Measurements from ENCODE around the gene LARGE1. TPM values are rescaled to one million over a fixed set of nuclear protein-coding genes. Genes with fewer than 3 reads are reported as not detected.
"Not testable (repeated sequence)": the region's sequence is repeated elsewhere in the genome, so short reads cannot be mapped to it uniquely, and the experiment has no call there.

LARGE1 gene
- polyA plus RNA-seq, 1 experiment = 8.5 TPM

GRCh38 chr22:33464698-33465097 lies 455.6 kb downstream of the LARGE1 start:
- ChIA-PET CTCF (interaction anchor here (5.2 kb wide), 1 partner anchor 163 kb away, joined by 66 read pairs; no protein-coding TSS in a partner anchor), POLR2A (no interaction called here)
- Histone ChIP-seq H3K4me3 (ENCODE audit: low read depth, low read length) (no peak overlapping the region), H3K27me3 (ENCODE audit: control insufficient read depth, insufficient read depth, low read length) (no peaks in the 10 kb centered on the region), H3K36me3 (ENCODE audit: control insufficient read depth, insufficient read depth, low read length) (no peaks in the 10 kb centered on the region)
- no peak for TF ChIP-seq CTCF (IDR thresholded peaks at IDR 0.05; ENCODE audit: insufficient read depth, low read depth, low read length)
- DNase-seq (ENCODE audit: low read depth) = no peak

DNA sequence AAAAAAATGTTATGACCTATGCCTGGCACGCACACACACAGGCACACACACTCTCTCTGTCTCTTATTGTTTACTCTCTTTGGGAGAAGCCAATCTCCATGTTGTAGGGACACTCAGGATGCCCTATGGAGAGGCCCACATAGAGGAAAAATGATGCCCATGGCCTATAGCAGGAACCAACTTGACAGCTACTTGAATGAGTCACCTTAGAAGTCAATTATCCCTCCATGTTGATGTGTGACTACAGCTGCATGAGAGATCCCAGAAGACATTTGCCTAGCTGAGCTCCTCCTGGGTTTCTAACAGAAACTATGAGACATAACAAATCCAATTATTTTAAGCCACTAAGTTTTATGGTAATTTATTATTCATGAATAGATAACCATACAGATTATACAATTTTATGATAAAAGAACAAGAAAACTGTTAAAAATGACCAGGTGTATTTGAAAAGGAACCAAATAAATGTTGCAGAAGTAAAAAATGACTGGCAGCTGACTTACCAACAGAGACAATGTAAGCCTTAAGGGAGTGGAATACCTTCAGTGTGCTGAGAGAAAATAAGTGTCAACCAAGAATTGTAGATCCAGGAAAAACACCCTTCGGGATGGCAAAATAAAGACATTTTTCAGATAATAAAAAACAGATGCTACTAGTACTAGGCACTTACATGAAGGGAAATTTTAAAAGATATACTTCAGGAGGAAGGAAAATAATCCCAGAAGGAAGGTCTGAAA lies 458.4 kb downstream of the LARGE1 start:
- ChIA-PET POLR2A (no interaction called here), CTCF (no interaction called here)
- no peaks in the 10 kb centered on the region for H3K36me3 ChIP-seq (ENCODE audit: control insufficient read depth, insufficient read depth, low read length)
- TF ChIP-seq CTCF (IDR thresholded peaks at IDR 0.05; ENCODE audit: insufficient read depth, low read depth, low read length) = no peak
- H3K27me3 ChIP-seq (ENCODE audit: control insufficient read depth, insufficient read depth, low read length) = no peaks in the 10 kb centered on the region
- DNase-seq (ENCODE audit: low read depth) = no peak
- H3K4me3 ChIP-seq (ENCODE audit: low read depth, low read length) = no peak overlapping the region

- POLR2A ChIA-PET; H3K27me3 ChIP-seq (ENCODE audit: control insufficient read depth, insufficient read depth, low read length); H3K36me3 ChIP-seq (ENCODE audit: control insufficient read depth, insufficient read depth, low read length); DNase-seq (ENCODE audit: low read depth); CTCF ChIA-PET; H3K4me3 ChIP-seq (ENCODE audit: low read depth, low read length): not testable (repeated sequence)
These were observed 459.0 kb downstream of the LARGE1 start for GRCh38 chr22:33461245-33461644.

DNA sequence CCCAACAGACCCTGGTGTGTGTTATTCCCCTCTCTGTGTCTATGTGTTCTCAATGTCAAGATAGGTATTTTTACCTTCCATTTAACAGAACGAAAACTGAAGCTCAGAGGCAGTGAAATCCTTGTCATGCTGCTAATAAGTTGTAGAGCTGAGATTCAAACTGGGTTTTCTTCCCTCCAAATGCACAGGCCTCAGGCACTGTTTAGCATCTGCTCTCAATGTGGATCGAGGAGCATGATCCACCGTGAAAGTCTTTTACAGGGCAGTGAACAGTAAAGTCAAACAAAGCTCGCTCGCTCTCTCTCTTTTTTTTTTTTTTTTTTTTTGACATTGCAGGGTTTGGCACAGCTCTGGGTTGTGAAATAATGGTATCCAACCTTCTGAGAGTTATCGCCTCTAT lies 461.1 kb downstream of the LARGE1 start:
- no peak for TF ChIP-seq CTCF (IDR thresholded peaks at IDR 0.05; ENCODE audit: insufficient read depth, low read depth, low read length)
- CTCF ChIA-PET = interaction anchor here (1.3 kb wide), 1 partner anchor 157 kb away, joined by 3 read pairs; no protein-coding TSS in a partner anchor

GRCh38 chr22:33456511-33456910 lies 463.8 kb downstream of the LARGE1 start:
- no peak for TF ChIP-seq CTCF (IDR thresholded peaks at IDR 0.05; ENCODE audit: insufficient read depth, low read depth, low read length)
- CTCF ChIA-PET = interaction anchor here (1.4 to 1.6 kb wide), 2 partner anchors 11 to 16 kb away, joined by 3 to 4 read pairs; no protein-coding TSS in a partner anchor
- Histone ChIP-seq H3K4me3 (ENCODE audit: low read depth, low read length) (no peak overlapping the region), H3K27me3 (ENCODE audit: control insufficient read depth, insufficient read depth, low read length) (no peaks in the 10 kb centered on the region), H3K36me3 (ENCODE audit: control insufficient read depth, insufficient read depth, low read length) (no peaks in the 10 kb centered on the region)
- no peak for DNase-seq (ENCODE audit: low read depth)
- POLR2A ChIA-PET = no interaction called here

More for the DNA sequence above, 461.1 kb downstream of the LARGE1 start:
- no peaks in the 10 kb centered on the region for H3K27me3 ChIP-seq (ENCODE audit: control insufficient read depth, insufficient read depth, low read length)
- DNase-seq (ENCODE audit: low read depth) = no peak
- H3K36me3 ChIP-seq (ENCODE audit: control insufficient read depth, insufficient read depth, low read length) = no peaks in the 10 kb centered on the region
- POLR2A ChIA-PET = no interaction called here
- no peak overlapping the region for H3K4me3 ChIP-seq (ENCODE audit: low read depth, low read length)

DNA sequence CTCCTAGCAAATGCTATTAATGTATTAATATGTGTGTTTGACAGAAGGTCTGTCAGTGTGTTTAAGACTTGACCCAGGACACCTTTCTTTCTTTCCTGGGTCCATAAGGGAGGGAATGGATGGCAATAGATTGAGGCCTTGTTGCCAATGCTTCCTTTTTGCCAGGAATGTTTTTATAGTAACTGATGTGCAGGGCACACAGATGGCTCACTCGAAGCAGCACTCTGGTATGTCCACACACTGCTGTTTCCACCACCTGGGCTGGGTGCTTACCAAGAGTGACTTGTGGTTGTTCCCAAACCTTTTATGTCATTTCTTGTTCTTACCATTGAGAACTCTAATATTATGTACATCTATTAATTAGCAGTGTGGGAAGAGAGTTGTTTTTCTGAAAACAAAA lies 465.2 kb downstream of the LARGE1 start:
- no peak for TF ChIP-seq CTCF (IDR thresholded peaks at IDR 0.05; ENCODE audit: insufficient read depth, low read depth, low read length)
- Histone ChIP-seq H3K4me3 (ENCODE audit: low read depth, low read length) (no peak overlapping the region), H3K36me3 (ENCODE audit: control insufficient read depth, insufficient read depth, low read length) (no peaks in the 10 kb centered on the region), H3K27me3 (ENCODE audit: control insufficient read depth, insufficient read depth, low read length) (no peaks in the 10 kb centered on the region)
- CTCF ChIA-PET = no interaction called here
- DNase-seq (ENCODE audit: low read depth) = no peak
- POLR2A ChIA-PET = no interaction called here

Data from BJ (cell line).